Endothelial cell (in vitro differentiated cells): Measurements from ENCODE around the gene MRPL43. TPM values are rescaled to one million over a fixed set of nuclear protein-coding genes. Genes with fewer than 3 reads are reported as not detected.

Source experiments
- DNase-seq: peaks from one replicate; pipeline ENCODE4 v3.0.0; 2021; ENCODE audit warnings: low spot score
- H3K27ac Mint-ChIP-seq: one replicate; pipeline ENCODE4 v1.8.0; 2021; ENCODE audit warnings: mixed read lengths, inconsistent platforms; ENCODE audit not compliant: unreplicated experiment
- H3K27me3 Mint-ChIP-seq: one replicate; pipeline ENCODE4 v1.8.0; 2021; ENCODE audit warnings: mild to moderate bottlenecking, moderate library complexity, mixed read lengths, inconsistent platforms; ENCODE audit not compliant: unreplicated experiment
- H3K36me3 Mint-ChIP-seq: one replicate; pipeline ENCODE4 v1.8.0; 2021; ENCODE audit warnings: mild to moderate bottlenecking, low read depth, mixed read lengths, inconsistent platforms; ENCODE audit not compliant: unreplicated experiment
- H3K4me1 Mint-ChIP-seq: one replicate; pipeline ENCODE4 v1.8.0; 2021; ENCODE audit warnings: mild to moderate bottlenecking, mixed read lengths, inconsistent platforms; ENCODE audit not compliant: unreplicated experiment
- H3K4me3 Mint-ChIP-seq: one replicate; pipeline ENCODE4 v1.8.0; 2021; ENCODE audit warnings: mild to moderate bottlenecking, mixed read lengths, inconsistent platforms; ENCODE audit not compliant: unreplicated experiment
- H3K9me3 Mint-ChIP-seq: one replicate; pipeline ENCODE4 v1.8.0; 2021; ENCODE audit warnings: mixed read lengths, inconsistent platforms; ENCODE audit not compliant: unreplicated experiment
- total RNA-seq: library from RNA; stranded (reverse); fragmentation: NEBNext Ultra II Directional; extraction: Animal tissue kit (Norgen Biotek cat#: 25700); gene quantifications from one replicate; pipeline ENCODE4 v1.2.1, GENCODE V29; 2021; ENCODE audit not compliant: unreplicated experiment
- TF ChIP-seq, protein P1 (sequence below): fragments of 200-600 bp; sonication (generic); IDR thresholded peaks from one replicate; pipeline ENCODE4 v1.5.0; 2021; ENCODE audit warnings: antibody characterized with exemption; ENCODE audit not compliant: unreplicated experiment

MRPL43 gene
- total RNA-seq, 1 donor from 2014 or later = 51.8 TPM

DNA sequence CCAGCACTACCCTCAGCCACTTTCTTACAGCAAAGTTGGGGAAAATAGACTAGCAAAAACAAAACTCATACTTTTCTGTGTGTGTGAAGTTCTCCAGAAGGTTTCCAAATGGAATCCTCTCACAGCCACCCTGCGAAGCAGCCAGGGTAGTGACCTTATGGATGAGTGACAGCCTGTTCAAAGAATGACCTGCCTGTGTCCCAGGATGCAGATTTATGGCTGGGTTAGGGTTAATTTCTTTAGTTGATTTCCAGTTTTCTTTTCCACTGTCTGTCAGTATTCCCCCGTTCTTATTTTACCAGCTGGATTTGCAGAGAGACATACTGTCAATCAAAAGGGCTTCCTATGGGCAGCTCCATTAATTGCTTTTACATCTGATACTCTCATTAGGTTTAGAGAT is 20.4 kb downstream of the MRPL43 start:
- Mint-ChIP-seq H3K4me3 (no peak overlapping the region), H3K4me1 (peaks cover 14% of the 10 kb centered on the region), H3K27me3 (peaks cover 9% of the 10 kb centered on the region), H3K9me3 (no peaks in the 10 kb centered on the region), H3K27ac (no peak overlapping the region), H3K36me3 (peaks cover 6% of the 10 kb centered on the region)
- DNase-seq = no peak
- TF ChIP-seq, protein P1, sequence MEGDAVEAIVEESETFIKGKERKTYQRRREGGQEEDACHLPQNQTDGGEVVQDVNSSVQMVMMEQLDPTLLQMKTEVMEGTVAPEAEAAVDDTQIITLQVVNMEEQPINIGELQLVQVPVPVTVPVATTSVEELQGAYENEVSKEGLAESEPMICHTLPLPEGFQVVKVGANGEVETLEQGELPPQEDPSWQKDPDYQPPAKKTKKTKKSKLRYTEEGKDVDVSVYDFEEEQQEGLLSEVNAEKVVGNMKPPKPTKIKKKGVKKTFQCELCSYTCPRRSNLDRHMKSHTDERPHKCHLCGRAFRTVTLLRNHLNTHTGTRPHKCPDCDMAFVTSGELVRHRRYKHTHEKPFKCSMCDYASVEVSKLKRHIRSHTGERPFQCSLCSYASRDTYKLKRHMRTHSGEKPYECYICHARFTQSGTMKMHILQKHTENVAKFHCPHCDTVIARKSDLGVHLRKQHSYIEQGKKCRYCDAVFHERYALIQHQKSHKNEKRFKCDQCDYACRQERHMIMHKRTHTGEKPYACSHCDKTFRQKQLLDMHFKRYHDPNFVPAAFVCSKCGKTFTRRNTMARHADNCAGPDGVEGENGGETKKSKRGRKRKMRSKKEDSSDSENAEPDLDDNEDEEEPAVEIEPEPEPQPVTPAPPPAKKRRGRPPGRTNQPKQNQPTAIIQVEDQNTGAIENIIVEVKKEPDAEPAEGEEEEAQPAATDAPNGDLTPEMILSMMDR = no peak

DNA sequence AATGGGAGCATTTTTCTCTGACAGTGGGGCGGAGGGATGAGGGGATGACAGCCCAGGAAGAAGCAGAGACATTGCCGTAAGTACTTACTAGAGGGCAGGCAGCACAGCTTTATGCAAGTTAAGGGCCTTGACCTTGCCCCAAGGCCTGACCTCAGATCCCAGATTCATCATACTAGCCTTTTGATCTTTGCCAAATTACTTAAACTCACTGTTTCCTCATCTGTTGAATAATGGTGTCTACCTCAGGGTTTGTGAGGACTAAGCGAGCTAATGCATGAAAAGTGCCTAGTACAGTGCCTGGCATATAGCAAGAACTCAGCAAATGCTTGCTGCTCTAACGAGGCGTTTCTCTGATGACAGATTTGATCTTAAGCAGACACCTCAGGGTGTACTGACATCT is 21.5 kb downstream of the MRPL43 start:
- Mint-ChIP-seq H3K4me3 (no peak overlapping the region), H3K36me3 (peaks cover 6% of the 10 kb centered on the region), H3K4me1 (peaks cover 13% of the 10 kb centered on the region), H3K27me3 (peaks cover 5% of the 10 kb centered on the region), H3K27ac (no peak overlapping the region), H3K9me3 (no peaks in the 10 kb centered on the region)
- TF ChIP-seq, protein P1 = no peak
- DNase-seq = no peak

DNA sequence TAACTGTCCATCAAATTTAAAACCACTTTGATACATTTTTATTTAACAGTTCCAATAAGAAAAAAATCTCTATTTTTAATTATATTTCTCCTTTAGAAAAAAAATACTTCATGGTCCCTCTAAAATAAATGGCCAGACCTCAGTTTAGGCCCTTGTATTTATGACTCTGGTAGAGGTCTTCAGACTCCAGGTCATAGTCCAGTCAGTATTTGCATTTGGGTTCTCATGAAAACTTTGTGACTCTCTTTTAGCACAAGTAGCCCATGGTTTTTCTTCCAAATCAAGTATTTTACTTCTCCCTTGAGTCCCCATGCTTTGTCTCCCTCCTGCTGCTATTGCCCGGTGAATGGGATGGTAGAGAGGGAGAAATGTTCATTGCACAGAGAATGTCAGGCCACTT is 23.5 kb downstream of the MRPL43 start:
- H3K9me3 Mint-ChIP-seq = no peaks in the 10 kb centered on the region
- TF ChIP-seq, protein P1 = no peak
- no peak for DNase-seq
- H3K4me3 Mint-ChIP-seq = no peak overlapping the region
- peaks cover 2% of the 10 kb centered on the region for H3K27me3 Mint-ChIP-seq
- H3K36me3 Mint-ChIP-seq = peaks cover 17% of the 10 kb centered on the region
- H3K27ac Mint-ChIP-seq = no peak overlapping the region
- peaks cover 16% of the 10 kb centered on the region for H3K4me1 Mint-ChIP-seq

DNA sequence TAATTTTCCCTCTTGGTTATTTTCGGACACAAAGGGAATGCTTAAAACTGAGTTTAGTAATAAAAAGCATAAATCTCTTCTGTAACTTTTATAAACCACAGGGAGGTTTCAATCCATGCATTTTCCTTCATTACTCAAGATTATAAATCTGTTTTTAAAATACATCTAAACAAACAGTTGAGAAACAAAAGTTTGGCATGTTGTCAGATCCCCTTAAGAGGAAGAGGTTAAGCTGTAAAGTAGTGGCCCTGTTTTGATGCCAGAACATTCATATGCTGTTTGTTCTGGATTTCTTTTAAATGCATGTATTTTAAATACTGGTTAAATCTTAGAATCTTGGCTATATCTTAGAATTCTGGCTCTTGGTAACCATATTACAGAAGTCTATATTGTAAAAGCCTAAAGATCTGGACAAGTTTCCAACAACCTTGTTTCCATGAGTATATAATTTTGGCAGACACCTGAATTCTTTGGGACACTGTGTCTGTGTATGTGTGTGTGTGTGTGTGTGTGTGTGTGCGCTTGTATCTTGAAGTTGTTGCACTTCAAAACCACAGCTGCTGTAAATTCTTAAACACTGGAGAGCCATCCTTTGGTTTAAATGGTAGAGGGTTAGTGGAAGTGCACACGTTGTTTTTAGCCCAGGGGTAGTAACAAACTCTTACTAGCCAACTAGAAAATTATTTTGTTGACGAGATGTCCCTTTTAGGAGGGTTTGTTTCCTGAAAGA is 24.8 kb downstream of the MRPL43 start:
- Mint-ChIP-seq H3K9me3 (no peaks in the 10 kb centered on the region), H3K4me3 (no peak overlapping the region), H3K36me3 (peaks cover 17% of the 10 kb centered on the region), H3K4me1 (peaks cover 14% of the 10 kb centered on the region), H3K27me3 (no peaks in the 10 kb centered on the region), H3K27ac (no peak overlapping the region)
- TF ChIP-seq, protein P1 = no peak
- DNase-seq = no peak

DNA sequence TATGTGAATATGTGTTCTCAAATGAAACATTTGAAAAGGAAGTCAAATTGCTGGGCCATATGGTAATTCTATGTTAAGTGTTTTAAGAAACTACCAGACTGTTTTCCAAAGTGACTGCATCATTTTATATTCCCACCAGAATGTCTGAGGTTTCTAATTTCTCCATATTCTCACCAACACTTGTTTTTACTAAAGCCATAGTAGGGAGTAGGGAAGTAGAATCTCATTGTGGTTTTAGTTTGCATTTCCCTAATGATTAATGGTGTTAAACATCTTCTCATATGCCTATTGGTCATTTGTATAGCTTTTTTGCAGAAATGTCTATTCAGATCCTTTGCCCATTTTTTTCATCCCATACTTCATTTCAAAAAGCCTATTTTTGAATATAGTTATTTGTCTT is 27.0 kb downstream of the MRPL43 start:
- Mint-ChIP-seq H3K4me3 (no peak overlapping the region), H3K36me3 (peaks cover 18% of the 10 kb centered on the region), H3K4me1 (peaks cover 14% of the 10 kb centered on the region), H3K27me3 (no peaks in the 10 kb centered on the region), H3K27ac (no peak overlapping the region), H3K9me3 (no peaks in the 10 kb centered on the region)
- TF ChIP-seq, protein P1 = no peak
- DNase-seq = no peak
